SK-N-SH treated with all-trans-retinoic acid at 6 μM for 48 hours (cell line): ENCODE measurements around the gene PPM1H.

Experiments used
- BACH2 ChIP-seq: fragments of 250-450 bp; sonication (Bioruptor Pico); IDR thresholded peaks from 2 replicates; pipeline ENCODE4 v1.9.0; 2021; ENCODE audit warnings: mild to moderate bottlenecking, borderline replicate concordance
- CSDC2 ChIP-seq: fragments of 250-450 bp; sonication (Bioruptor Pico); IDR thresholded peaks from 2 replicates; pipeline ENCODE4 v1.5.0; 2020; ENCODE audit warnings: mild to moderate bottlenecking, moderate library complexity
- ISL1 ChIP-seq: fragments of 250-450 bp; sonication (Bioruptor Pico); IDR thresholded peaks from 2 replicates; pipeline ENCODE4 v2.1.2; 2022; ENCODE audit warnings: mild to moderate bottlenecking, moderate library complexity
- RARB ChIP-seq: fragments of 250-450 bp; sonication (Bioruptor Pico); IDR thresholded peaks from 2 replicates; pipeline ENCODE4 v1.8.0; 2021; ENCODE audit warnings: mild to moderate bottlenecking, moderate library complexity
- SNAI2 ChIP-seq: fragments of 250-450 bp; sonication (Bioruptor Pico); IDR thresholded peaks from 2 replicates; pipeline ENCODE4 v1.5.0; 2020; ENCODE audit warnings: mild to moderate bottlenecking, moderate library complexity
- TCF4 ChIP-seq: fragments of 250-450 bp; sonication (Bioruptor Pico); IDR thresholded peaks from 2 replicates; pipeline ENCODE4 v1.8.0; 2021; ENCODE audit warnings: mild to moderate bottlenecking, moderate library complexity, borderline replicate concordance
- TSHZ2 ChIP-seq: fragments of 250-450 bp; sonication (Bioruptor Pico); IDR thresholded peaks from 2 replicates; pipeline ENCODE4 v1.5.0; 2020; ENCODE audit warnings: mild to moderate bottlenecking, moderate library complexity
- ZNF70 ChIP-seq: fragments of 450-650 bp; formaldehyde crosslinking; IDR thresholded peaks from 2 replicates; pipeline ENCODE4 v1.5.0; 2020; ENCODE audit warnings: mild to moderate bottlenecking, moderate library complexity
- TF ChIP-seq, protein P1 (sequence below): fragments of 250-450 bp; sonication (Bioruptor Pico); IDR thresholded peaks from 2 replicates; pipeline ENCODE4 v1.8.0; 2020; ENCODE audit warnings: mild to moderate bottlenecking, moderate library complexity, borderline replicate concordance
- TF ChIP-seq, protein P2 (sequence below): fragments of 250-450 bp; sonication (Bioruptor Pico); IDR thresholded peaks from 2 replicates; pipeline ENCODE4 v1.8.0; 2021; ENCODE audit warnings: low read depth, mild to moderate bottlenecking, moderate library complexity, borderline replicate concordance

DNA sequence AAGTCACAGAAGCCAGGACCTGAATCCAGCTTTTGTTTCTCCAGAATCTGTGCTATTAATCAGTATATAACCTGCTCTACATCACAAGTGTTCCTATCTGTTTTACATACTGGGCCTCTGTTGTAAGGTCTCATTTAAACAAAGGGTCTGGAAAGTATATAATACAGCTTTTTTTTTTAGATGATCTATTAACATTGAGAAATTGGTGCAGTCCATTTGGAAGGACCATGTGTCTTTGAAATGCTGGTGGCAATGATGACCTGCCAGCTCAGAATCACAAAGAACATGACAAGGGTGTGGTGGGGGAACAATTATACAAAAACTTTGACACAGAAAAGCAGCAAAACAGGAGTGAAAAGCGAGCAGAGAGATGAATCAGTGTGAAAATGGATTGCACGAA is 164.6 kb downstream of the PPM1H start:
- no peak for TF ChIP-seq RARB
- no peak for TF ChIP-seq SNAI2 (CRISPR knock-in tag)
- TF ChIP-seq TCF4 (CRISPR knock-in tag): no peak
- no peak for TF ChIP-seq BACH2 (CRISPR knock-in tag)
- TF ChIP-seq ISL1 (CRISPR knock-in tag): no peak
- TF ChIP-seq, protein P1, sequence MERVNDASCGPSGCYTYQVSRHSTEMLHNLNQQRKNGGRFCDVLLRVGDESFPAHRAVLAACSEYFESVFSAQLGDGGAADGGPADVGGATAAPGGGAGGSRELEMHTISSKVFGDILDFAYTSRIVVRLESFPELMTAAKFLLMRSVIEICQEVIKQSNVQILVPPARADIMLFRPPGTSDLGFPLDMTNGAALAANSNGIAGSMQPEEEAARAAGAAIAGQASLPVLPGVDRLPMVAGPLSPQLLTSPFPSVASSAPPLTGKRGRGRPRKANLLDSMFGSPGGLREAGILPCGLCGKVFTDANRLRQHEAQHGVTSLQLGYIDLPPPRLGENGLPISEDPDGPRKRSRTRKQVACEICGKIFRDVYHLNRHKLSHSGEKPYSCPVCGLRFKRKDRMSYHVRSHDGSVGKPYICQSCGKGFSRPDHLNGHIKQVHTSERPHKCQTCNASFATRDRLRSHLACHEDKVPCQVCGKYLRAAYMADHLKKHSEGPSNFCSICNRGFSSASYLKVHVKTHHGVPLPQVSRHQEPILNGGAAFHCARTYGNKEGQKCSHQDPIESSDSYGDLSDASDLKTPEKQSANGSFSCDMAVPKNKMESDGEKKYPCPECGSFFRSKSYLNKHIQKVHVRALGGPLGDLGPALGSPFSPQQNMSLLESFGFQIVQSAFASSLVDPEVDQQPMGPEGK: no peak
- no peak for TF ChIP-seq CSDC2 (CRISPR knock-in tag)
- no peak for TF ChIP-seq ZNF70
- TF ChIP-seq, protein P2, sequence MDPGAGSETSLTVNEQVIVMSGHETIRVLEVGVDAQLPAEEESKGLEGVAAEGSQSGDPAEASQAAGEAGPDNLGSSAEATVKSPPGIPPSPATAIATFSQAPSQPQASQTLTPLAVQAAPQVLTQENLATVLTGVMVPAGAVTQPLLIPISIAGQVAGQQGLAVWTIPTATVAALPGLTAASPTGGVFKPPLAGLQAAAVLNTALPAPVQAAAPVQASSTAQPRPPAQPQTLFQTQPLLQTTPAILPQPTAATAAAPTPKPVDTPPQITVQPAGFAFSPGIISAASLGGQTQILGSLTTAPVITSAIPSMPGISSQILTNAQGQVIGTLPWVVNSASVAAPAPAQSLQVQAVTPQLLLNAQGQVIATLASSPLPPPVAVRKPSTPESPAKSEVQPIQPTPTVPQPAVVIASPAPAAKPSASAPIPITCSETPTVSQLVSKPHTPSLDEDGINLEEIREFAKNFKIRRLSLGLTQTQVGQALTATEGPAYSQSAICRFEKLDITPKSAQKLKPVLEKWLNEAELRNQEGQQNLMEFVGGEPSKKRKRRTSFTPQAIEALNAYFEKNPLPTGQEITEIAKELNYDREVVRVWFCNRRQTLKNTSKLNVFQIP (CRISPR knock-in tag): no peak
- TF ChIP-seq TSHZ2 (CRISPR knock-in tag): no peak
